ENCODE data around the gene RNF13. TPM values are rescaled to one million over a fixed set of nuclear protein-coding genes. Genes with fewer than 3 reads are reported as not detected.

Gene RNF13, protein sequence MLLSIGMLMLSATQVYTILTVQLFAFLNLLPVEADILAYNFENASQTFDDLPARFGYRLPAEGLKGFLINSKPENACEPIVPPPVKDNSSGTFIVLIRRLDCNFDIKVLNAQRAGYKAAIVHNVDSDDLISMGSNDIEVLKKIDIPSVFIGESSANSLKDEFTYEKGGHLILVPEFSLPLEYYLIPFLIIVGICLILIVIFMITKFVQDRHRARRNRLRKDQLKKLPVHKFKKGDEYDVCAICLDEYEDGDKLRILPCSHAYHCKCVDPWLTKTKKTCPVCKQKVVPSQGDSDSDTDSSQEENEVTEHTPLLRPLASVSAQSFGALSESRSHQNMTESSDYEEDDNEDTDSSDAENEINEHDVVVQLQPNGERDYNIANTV
- 38.0 and 43.2 TPM in 2 replicates for total RNA-seq

DNA sequence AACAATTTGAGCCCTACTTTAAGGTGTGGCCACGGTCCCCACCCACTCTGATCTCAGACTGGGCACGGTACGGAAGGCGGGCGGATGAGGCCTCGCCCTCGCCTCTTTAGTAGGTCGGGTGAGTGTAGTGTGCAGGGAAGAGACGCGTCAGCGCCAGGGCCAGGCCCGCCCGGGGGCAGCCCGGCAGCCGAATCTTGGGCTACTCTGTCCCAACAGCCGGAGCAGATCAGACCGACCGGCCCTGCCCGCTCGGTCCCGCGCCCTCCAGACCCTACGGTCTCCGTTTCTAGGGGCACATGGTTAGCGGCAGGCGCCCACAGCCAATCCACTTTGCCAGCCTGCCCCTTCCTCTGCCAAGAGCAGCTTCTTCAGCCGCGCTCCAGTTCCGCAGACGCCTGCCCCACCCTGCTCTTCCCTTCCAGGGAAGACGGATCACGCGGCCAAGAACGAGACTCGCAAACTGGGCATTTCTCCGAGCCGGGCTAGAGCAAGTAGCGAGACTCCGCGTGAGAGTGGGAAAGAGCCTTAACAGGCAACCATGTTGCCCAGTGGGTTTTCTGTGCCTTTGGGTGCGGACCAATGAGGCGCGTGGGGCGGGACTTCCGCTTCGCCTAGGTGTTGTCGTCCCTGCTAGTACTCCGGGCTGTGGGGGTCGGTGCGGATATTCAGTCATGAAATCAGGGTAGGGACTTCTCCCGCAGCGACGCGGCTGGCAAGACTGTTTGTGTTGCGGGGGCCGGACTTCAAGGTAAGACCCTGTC lies at the start of gene RNF13:
Gene RNF13 (plus strand): TSS at position 610 of the 761 bp plus-strand sequence. CDS start 32,812 bp downstream, outside the sequence.

DNA sequence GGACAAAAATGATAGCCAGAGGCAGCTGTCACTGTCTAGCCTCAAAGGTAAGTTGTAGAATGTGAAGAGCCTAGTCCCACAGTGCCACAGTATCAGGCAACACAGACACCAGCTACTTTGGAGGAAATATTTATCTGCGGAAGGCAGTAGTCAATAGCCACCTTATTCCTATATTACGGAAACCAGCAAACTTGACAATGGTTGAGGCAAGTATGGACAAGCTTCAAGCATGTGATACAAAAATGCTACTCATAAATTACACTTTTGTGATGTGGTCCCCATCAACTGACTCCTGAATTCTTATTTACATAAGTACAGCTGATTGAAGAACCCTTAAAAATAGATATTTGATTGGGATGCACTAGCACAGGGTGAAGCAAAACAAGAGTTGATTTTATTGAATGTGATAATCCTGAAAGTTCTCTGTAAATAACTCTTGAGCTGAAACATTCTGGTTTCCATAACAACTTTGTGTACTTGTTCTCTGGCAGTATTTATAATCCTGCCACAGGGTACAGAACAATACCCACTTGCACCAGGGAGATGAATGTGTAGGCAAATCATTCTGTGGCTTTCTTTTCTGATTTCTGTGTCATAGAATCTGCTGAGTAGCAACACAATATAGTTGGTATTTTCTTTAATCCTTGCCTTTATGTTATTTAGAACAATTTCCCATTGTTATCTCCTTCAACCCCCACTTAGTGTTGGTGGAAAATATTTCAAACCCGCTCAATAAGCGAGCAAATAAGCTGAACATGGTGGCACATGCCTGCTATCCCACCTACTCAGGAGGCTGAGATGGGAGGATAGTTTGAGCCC lies 20.4 kb upstream of the RNF13 start, which contains the start of gene ANKUB1:
Gene ANKUB1 (minus strand): TSS at position 103 of the 819 bp plus-strand sequence. CDS start 188 bp downstream, outside the sequence.

DNA sequence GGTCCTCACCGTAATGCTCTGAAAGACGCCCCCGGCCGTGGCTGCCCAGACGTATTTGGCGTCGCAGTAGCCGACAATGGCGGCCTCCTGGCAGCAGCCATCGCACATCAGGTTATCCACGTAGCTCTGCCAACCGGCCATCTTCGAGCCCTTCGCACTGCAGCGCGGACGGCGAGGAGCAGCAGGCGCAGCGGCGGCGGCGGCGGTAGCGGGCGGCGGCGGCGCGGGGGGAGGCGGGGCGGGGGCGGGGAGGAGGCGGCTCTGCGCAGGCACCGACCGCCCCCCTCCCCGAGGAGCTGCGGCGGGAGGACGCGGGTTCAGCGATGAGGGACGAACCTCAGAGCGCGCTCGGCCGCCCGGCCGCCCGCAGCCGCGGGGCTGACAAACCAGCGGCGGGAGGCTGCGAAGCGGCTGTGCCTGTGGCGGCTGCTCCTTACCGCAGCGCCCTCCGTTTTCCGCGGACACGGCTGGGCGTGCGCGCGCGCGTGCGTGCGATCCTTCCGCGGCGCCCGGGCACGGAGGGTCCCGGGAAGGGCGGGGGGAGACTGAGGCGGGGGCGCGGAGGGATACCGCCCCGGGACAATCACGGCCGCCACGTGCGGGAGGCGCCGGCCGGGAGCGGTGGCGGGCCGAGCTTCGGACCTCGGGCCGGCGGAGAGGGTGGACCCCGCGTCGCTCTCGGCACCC lies 157.8 kb downstream of the RNF13 start, which contains the start of gene PFN2:
Gene PFN2 (minus strand): TSS at position 180 of the 687 bp plus-strand sequence. CDS start 39 bp downstream, at position 141.

Other genes starting within 250 kb of the RNF13 start
- 70.5 and 90.1 TPM in 2 replicates for gene WWTR1, start 155.2 kb upstream of the RNF13 start, total RNA-seq
- 21.4 and 27.6 TPM in 2 replicates for gene COMMD2, start 60.7 kb upstream of the RNF13 start, total RNA-seq
- gene ANKUB1, start 20.7 kb upstream of the RNF13 start, total RNA-seq: not detected in 2 replicates
- 129 and 158 TPM in 2 replicates for gene PFN2, start 157.7 kb downstream of the RNF13 start, total RNA-seq